HepG2 (cell line): ENCODE results near the gene MYD88. TPM values are rescaled to one million over a fixed set of nuclear protein-coding genes. Genes with fewer than 3 reads are reported as not detected.

ENCODE experiments used
- ATAC-seq: fragments of 200-7000 bp; cut with Tn5 transposase; 3 replicates; pipeline ENCODE4 v1.9.1; 2020; ENCODE audit warnings: mild to moderate bottlenecking, moderate library complexity
- BruUV-seq: library from RNA; stranded (reverse); fragments of 400-500 nt; replicated peaks from 2 replicates; lab custom pipeline; 2021; lab: Mats Ljungman, UMichigan
- CTCF ChIA-PET: fragments of 300-600 bp; formaldehyde crosslinking; extraction: SDS; loops from one replicate; lab custom pipeline; 2021; ENCODE audit warnings: low total read pairs, inconsistent platforms, low intra/inter-chr PET ratio; lab: Yijun Ruan, JAX
- POLR2A ChIA-PET: fragments of 350-600 bp; sonication (Branson Sonifier 250); formaldehyde crosslinking; loops from one replicate; lab custom pipeline; 2020; ENCODE audit warnings: antibody characterized with exemption, inconsistent platforms; lab: Yijun Ruan, JAX
- DNase-seq: peaks from one replicate; pipeline ENCODE4 v3.0.0-alpha.2; 2015; ENCODE audit warnings: low spot score
- FAIRE-seq: peaks from 3 replicates; lab custom pipeline; 2011; peaks lifted over from hg19 to GRCh38; lab: Jason Lieb, UNC
- H2AFZ ChIP-seq: one replicate; pipeline ENCODE4 v1.6.1; 2011; ENCODE audit warnings: low read length, inconsistent platforms
- H3K27ac ChIP-seq: fragments of 300-600 bp; 3 replicates; pipeline ENCODE4 v1.8.0; 2011; ENCODE audit warnings: mixed run types, mild to moderate bottlenecking, mixed read lengths, low read length, inconsistent platforms; ENCODE audit not compliant: insufficient read depth; ENCODE audit errors: extremely low read length
- H3K27me3 ChIP-seq, 2 experiments: fragments of 200-600 bp in 1 of 2; 2 replicates in 1 of 2; 3 replicates in 1 of 2; pipeline versions ENCODE4 v1.6.0 to v1.8.0; 2011; ENCODE audit warnings: low read length in 2 of 2, mild to moderate bottlenecking in 2 of 2, moderate library complexity in 2 of 2, inconsistent platforms in 1 of 2; ENCODE audit not compliant: insufficient read depth in 2 of 2, control insufficient read depth in 1 of 2
- H3K36me3 ChIP-seq, 2 experiments: fragments of 200-600 bp in 1 of 2; replicated peaks in 1 of 2; 2 replicates in 1 of 2; 3 replicates in 1 of 2; pipeline versions ENCODE4 v1.5.1 to v1.8.0; 2011; ENCODE audit warnings: low read length in 2 of 2, inconsistent platforms in 1 of 2; ENCODE audit not compliant: insufficient read depth in 2 of 2, control insufficient read depth in 1 of 2
- H3K4me1 ChIP-seq: 2 replicates; pipeline ENCODE4 v1.5.1; 2012; ENCODE audit warnings: low read length, inconsistent platforms; ENCODE audit not compliant: insufficient read depth
- H3K4me2 ChIP-seq: 2 replicates; pipeline ENCODE4 v1.6.0; 2011; ENCODE audit warnings: low read depth, low read length, inconsistent platforms
- H3K4me3 ChIP-seq, 3 experiments: fragments of 200-600 bp in 1 of 3; sonication (generic), shearing (Covaris generic) in 1 of 3; replicated peaks in 1 of 3; 2 replicates each; pipeline ENCODE4 v1.5.1; 2011 to 2016; ENCODE audit warnings: low read length in 3 of 3, inconsistent platforms in 2 of 3, low read depth in 2 of 3, mild to moderate bottlenecking in 2 of 3, control low read depth in 1 of 3, mixed read lengths in 1 of 3; ENCODE audit not compliant: insufficient read depth in 1 of 3
- H3K79me2 ChIP-seq: one replicate; pipeline ENCODE4 v1.6.1; 2011; ENCODE audit warnings: low read length, inconsistent platforms; ENCODE audit not compliant: insufficient read depth
- H3K9ac ChIP-seq: 2 replicates; pipeline ENCODE4 v1.6.0; 2011; ENCODE audit warnings: mild to moderate bottlenecking, low read depth, low read length, inconsistent platforms; ENCODE audit not compliant: insufficient read depth
- H3K9me3 ChIP-seq: 2 replicates; pipeline ENCODE4 v1.5.1; 2012; ENCODE audit warnings: mild to moderate bottlenecking, low read length
- H4K20me1 ChIP-seq: 2 replicates; pipeline ENCODE4 v1.6.0; 2011; ENCODE audit warnings: inconsistent platforms, mild to moderate bottlenecking, low read length, moderate library complexity; ENCODE audit not compliant: insufficient read depth
- MZF1 ChIP-seq: sonication (generic); formaldehyde crosslinking; IDR thresholded peaks from 2 replicates; pipeline ENCODE4 v1.8.1; 2023; ENCODE audit warnings: mild to moderate bottlenecking, missing genetic modification reagents, borderline replicate concordance
- NFYC ChIP-seq: IDR thresholded peaks from 2 replicates; pipeline ENCODE4 v1.6.1; 2016; ENCODE audit warnings: missing genetic modification reagents, missing compliant biosample characterization
- PBX3 ChIP-seq: sonication (generic); formaldehyde crosslinking; IDR thresholded peaks from 2 replicates; pipeline ENCODE4 v1.8.1; 2023; ENCODE audit warnings: missing genetic modification reagents, inconsistent platforms, borderline replicate concordance
- PRPF4 ChIP-seq: fragments of 200-400 bp; formaldehyde crosslinking; IDR thresholded peaks from 2 replicates; pipeline ENCODE4 v1.6.1; 2016; ENCODE audit warnings: low read length, low read depth; ENCODE audit not compliant: poor library complexity, severe bottlenecking
- RERE ChIP-seq: IDR thresholded peaks from 2 replicates; pipeline ENCODE4 v1.6.1; 2016; ENCODE audit warnings: low read depth, missing genetic modification reagents, missing compliant biosample characterization
- TEAD3 ChIP-seq: optimal IDR thresholded peaks from 2 replicates; pipeline ENCODE3; 2016; ENCODE audit warnings: borderline replicate concordance
- ZBTB38 ChIP-seq: sonication (generic); formaldehyde crosslinking; IDR thresholded peaks from 2 replicates; pipeline ENCODE4 v1.5.1; 2020; ENCODE audit warnings: mild to moderate bottlenecking, missing genetic modification reagents
- ZNF383 ChIP-seq: sonication (generic); formaldehyde crosslinking; IDR thresholded peaks from 2 replicates; pipeline ENCODE4 v1.4.0; 2020; ENCODE audit warnings: missing genetic modification reagents, mild to moderate bottlenecking, borderline replicate concordance
- ZNF430 ChIP-seq: sonication (generic); formaldehyde crosslinking; IDR thresholded peaks from 2 replicates; pipeline ENCODE4 v1.9.0; 2021; ENCODE audit warnings: mild to moderate bottlenecking, missing genetic modification reagents
- ZNF569 ChIP-seq: sonication (generic); formaldehyde crosslinking; IDR thresholded peaks from 2 replicates; pipeline ENCODE4 v1.5.0; 2020; ENCODE audit warnings: mild to moderate bottlenecking, missing genetic modification reagents, moderate library complexity, borderline replicate concordance
- ZNF891 ChIP-seq: sonication (generic); formaldehyde crosslinking; IDR thresholded peaks from 2 replicates; pipeline ENCODE4 v1.5.0; 2020; ENCODE audit warnings: mild to moderate bottlenecking, missing genetic modification reagents
- WGBS: methylation state at CpG from one replicate; pipeline ENCODE4 v1.1.6; 2017; ENCODE audit warnings: low lambda C conversion rate; 5-methylcytosine and 5-hydroxymethylcytosine counted together
- in situ Hi-C: cut with HindIII; loops from 2 replicates; pipeline ENCODE4 v1.10.0; 2017; ENCODE audit warnings: low pct_unique_long_range_greater_than_20kb; ENCODE audit not compliant: extremely low pct_ligation_motif_present
- intact Hi-C: fragments of 100-400 bp; cut with micrococcal nuclease; formaldehyde crosslinking; loops from one replicate; pipeline ENCODE4 v1.10.0; 2022; ENCODE audit not compliant: unreplicated experiment
- polyA plus RNA-seq, 8 experiments: library from polyadenylated mRNA; depleted of rRNA in 3 of 8; stranded (reverse) in 7 of 8; unstranded in 1 of 8; fragments of >200 nt; fragmentation: Illumina TruSeq in 4 of 8; extraction: Trizol in 4 of 8; gene quantifications; 2 replicates each; pipeline versions ENCODE4 v1.2.1 to v1.2.3, GENCODE V29; 2011 to 2016; ENCODE audit warnings: low read depth in 4 of 8, missing spikeins in 1 of 8, mixed read lengths in 1 of 8; ENCODE audit not compliant: insufficient read depth in 1 of 8
- total RNA-seq, 5 experiments: library from RNA; depleted of rRNA; stranded (reverse); fragments of >200 nt; fragmentation: Illumina TruSeq; extraction: Trizol; gene quantifications; 2 replicates each; pipeline ENCODE4 v1.2.3, GENCODE V29; 2016; ENCODE audit warnings: low read depth in 1 of 5

The MYD88 gene
- total and polyA plus RNA-seq, 2 of the 13 experiments (the other 11 are each of a cell fraction or from before 2014, with no cell fraction given) = 7.6 to 32.7 TPM

GRCh38 chr3:38163117-38163840, 24.8 kb downstream of the MYD88 start (continued):
- TF ChIP-seq RERE (no peak), ZNF430 (CRISPR knock-in tag) (no peak), TEAD3 (CRISPR knock-in tag) (no peak)

GRCh38 chr3:38163841-38164642, 25.6 kb downstream of the MYD88 start:
- Histone ChIP-seq H3K27me3 (no peaks in the 10 kb centered on the region; a peak in 1 of 5 replicates), H3K36me3 (no peaks in the 10 kb centered on the region), H3K9me3 (no peaks in the 10 kb centered on the region), H3K4me3 (peak overlapping the region; percentile 86 to 97 (median 90)), H4K20me1 (peaks cover 13% of the 10 kb centered on the region), H3K9ac (peak overlapping the region; percentile 87), H2AFZ (no peak overlapping the region), H3K79me2 (peaks cover 33% of the 10 kb centered on the region), H3K4me1 (peaks cover 44% of the 10 kb centered on the region), H3K27ac (peak overlapping the region; percentile 96), H3K4me2 (peak overlapping the region; percentile 86)
- POLR2A ChIA-PET = interaction anchor here (0.6 to 5.1 kb wide), 16 partner anchors 12 to 332 kb away, joined by 3 to 179 read pairs (median 4); partner anchors contain the start of genes ACAA1, ACVR2B, EXOG and MYD88
- DNase-seq (no peak), FAIRE-seq (no peak), ATAC-seq (no peak)
- intact Hi-C loops (loop anchor here (2.0 kb wide), 1 partner anchor 25 kb away; the partner anchor contains the start of gene MYD88), in situ Hi-C loops (no loop called here)
- 64% methylated on average over 23 of the region's 24 CpGs for WGBS
- BruUV-seq = no TSS peak
- CTCF ChIA-PET = no interaction called here
- TF ChIP-seq ZBTB38 (CRISPR knock-in tag) (peak; percentile 92), ZNF891 (CRISPR knock-in tag) (no peak), MZF1 (0 out of 2 replicates have a peak, but pooled peaks have one; percentile 13), PBX3 (CRISPR knock-in tag) (no peak), ZNF383 (CRISPR knock-in tag) (no peak), PRPF4 (peak; percentile 23), NFYC (no peak), ZNF569 (CRISPR knock-in tag) (no peak)
